SK-N-SH (cell line): ENCODE results near the gene MELTF. TPM values are rescaled to one million over a fixed set of nuclear protein-coding genes. Genes with fewer than 3 reads are reported as not detected.

Experiments used
- CTCF ChIA-PET: fragments of 300-600, 350-600 bp; formaldehyde crosslinking; extraction: SDS; loops from one replicate; lab custom pipeline; 2021; lab: Yijun Ruan, JAX
- POLR2A ChIA-PET: fragments of 350-600 bp; sonication (Branson Sonifier 250); formaldehyde crosslinking; extraction: SDS; loops from one replicate; lab custom pipeline; 2020; ENCODE audit warnings: antibody characterized with exemption, inconsistent platforms; lab: Yijun Ruan, JAX
- DNase-seq: peaks from one replicate; pipeline ENCODE4 v3.0.0; 2012
- H2AFZ ChIP-seq: fragments of 200-600 bp; sonication (generic); 2 replicates; pipeline ENCODE4 v1.8.1; 2016; ENCODE audit warnings: antibody characterized with exemption, mild to moderate bottlenecking, low read depth
- H3F3A ChIP-seq: fragments of 200-600 bp; sonication (generic); replicated peaks from 2 replicates; pipeline ENCODE3; 2016; ENCODE audit warnings: antibody characterized with exemption, mild to moderate bottlenecking; ENCODE audit not compliant: insufficient read depth
- H3K27ac ChIP-seq, 2 experiments: fragments of 200-500 bp in 1 of 2; fragments of 200-600 bp in 1 of 2; sonication (Bioruptor generic) in 1 of 2; sonication (generic), shearing (Covaris generic) in 1 of 2; 2 replicates each; pipeline versions ENCODE4 v1.5.1 to v1.6.1; 2014 to 2016; ENCODE audit warnings: low read depth in 2 of 2, inconsistent platforms in 1 of 2, low read length in 1 of 2, mild to moderate bottlenecking in 1 of 2, mixed read lengths in 1 of 2
- H3K27me3 ChIP-seq: fragments of 200-600 bp; sonication (generic), shearing (Covaris generic); 2 replicates; pipeline ENCODE4 v1.6.1; 2016; ENCODE audit warnings: mixed run types; ENCODE audit not compliant: insufficient read depth
- H3K36me3 ChIP-seq, 2 experiments: fragments of 200-500 bp in 1 of 2; fragments of 200-600 bp in 1 of 2; sonication (Bioruptor generic) in 1 of 2; sonication (generic) in 1 of 2; replicated peaks in 1 of 2; 2 replicates each; pipeline versions ENCODE3 to v1.5.1; 2014 to 2016; ENCODE audit warnings: low read length in 1 of 2, mild to moderate bottlenecking in 1 of 2; ENCODE audit not compliant: insufficient read depth in 2 of 2, control insufficient read depth in 1 of 2
- H3K4me1 ChIP-seq, 2 experiments: fragments of 200-500 bp in 1 of 2; fragments of 200-600 bp in 1 of 2; sonication (Bioruptor generic) in 1 of 2; sonication (generic), shearing (Covaris generic) in 1 of 2; 2 replicates each; pipeline versions ENCODE4 v1.5.1 to v1.6.1; 2014 to 2016; ENCODE audit warnings: low read depth in 1 of 2, low read length in 1 of 2, mixed run types in 1 of 2; ENCODE audit not compliant: insufficient read depth in 2 of 2, control insufficient read depth in 1 of 2
- H3K4me2 ChIP-seq: fragments of 200-600 bp; sonication (generic), shearing (Covaris generic); 2 replicates; pipeline ENCODE4 v1.6.1; 2017; ENCODE audit warnings: mixed run types
- H3K4me3 ChIP-seq, 2 experiments: fragments of 200-500 bp in 1 of 2; fragments of 200-600 bp in 1 of 2; sonication (Bioruptor generic) in 1 of 2; sonication (generic), shearing (Covaris generic) in 1 of 2; 2 replicates each; pipeline versions ENCODE4 v1.5.1 to v1.8.1; 2014 to 2016; ENCODE audit warnings: low read depth in 2 of 2, inconsistent platforms in 1 of 2, low read length in 1 of 2, mild to moderate bottlenecking in 1 of 2, mixed read lengths in 1 of 2, moderate library complexity in 1 of 2
- H3K79me2 ChIP-seq: fragments of 200-600 bp; sonication (generic); 2 replicates; pipeline ENCODE4 v1.8.1; 2017; ENCODE audit warnings: mild to moderate bottlenecking; ENCODE audit not compliant: insufficient read depth
- H3K9ac ChIP-seq: fragments of 200-600 bp; sonication (generic); 2 replicates; pipeline ENCODE4 v1.6.1; 2017; ENCODE audit warnings: mixed run types
- H3K9me2 ChIP-seq: fragments of 200-600 bp; sonication (generic); 2 replicates; pipeline ENCODE4 v1.6.1; 2017; ENCODE audit warnings: mixed run types
- H3K9me3 ChIP-seq: fragments of 200-600 bp; sonication (generic); 2 replicates; pipeline ENCODE4 v1.6.1; 2017; ENCODE audit warnings: mixed run types, mild to moderate bottlenecking, moderate library complexity
- H4K20me1 ChIP-seq: fragments of 200-600 bp; sonication (generic); 2 replicates; pipeline ENCODE4 v1.6.1; 2017; ENCODE audit warnings: mild to moderate bottlenecking, mixed run types; ENCODE audit not compliant: insufficient read depth
- CTCF ChIP-seq: fragments of 200-600 bp; sonication (generic); IDR thresholded peaks from 2 replicates; pipeline ENCODE4 v1.6.1; 2017; ENCODE audit warnings: antibody characterized with exemption, mild to moderate bottlenecking, moderate library complexity
- EZH2phosphoT487 ChIP-seq: fragments of 200-600 bp; sonication (generic); IDR thresholded peaks from 2 replicates; pipeline ENCODE4 v1.6.1; 2017; ENCODE audit warnings: low read depth, mixed run types, mild to moderate bottlenecking, antibody characterized with exemption, moderate library complexity, borderline replicate concordance
- FOSL2 ChIP-seq: IDR thresholded peaks from 2 replicates; pipeline ENCODE4 v1.4.0; 2012; ENCODE audit warnings: low read depth, mild to moderate bottlenecking, moderate library complexity, borderline replicate concordance
- FOXM1 ChIP-seq: IDR thresholded peaks from 2 replicates; pipeline ENCODE4 v1.4.0; 2012; ENCODE audit warnings: low read depth, mild to moderate bottlenecking
- GATA2 ChIP-seq: sonication (generic); formaldehyde crosslinking; IDR thresholded peaks from 2 replicates; pipeline ENCODE4 v1.5.0; 2020; ENCODE audit warnings: mild to moderate bottlenecking, missing genetic modification reagents
- MAX ChIP-seq: IDR thresholded peaks from 2 replicates; pipeline ENCODE4 v1.4.0; 2012; ENCODE audit warnings: low read depth
- MXI1 ChIP-seq: IDR thresholded peaks from 2 replicates; pipeline ENCODE4 v1.6.1; 2012; ENCODE audit warnings: mild to moderate bottlenecking, low read depth, low read length, improper control_type of control experiment
- NFIC ChIP-seq: IDR thresholded peaks from 2 replicates; pipeline ENCODE4 v1.4.0; 2012; ENCODE audit warnings: borderline replicate concordance
- NRF1 ChIP-seq: IDR thresholded peaks from 2 replicates; pipeline ENCODE4 v1.6.1; 2012; ENCODE audit warnings: low read depth, mild to moderate bottlenecking, low read length
- PBX3 ChIP-seq: IDR thresholded peaks from 2 replicates; pipeline ENCODE4; 2012
- POLR2AphosphoS5 ChIP-seq: IDR thresholded peaks from 2 replicates; pipeline ENCODE4 v1.6.1; 2012; ENCODE audit warnings: low read depth, low read length
- RAD21 ChIP-seq: IDR thresholded peaks from 2 replicates; pipeline ENCODE4 v1.6.1; 2012; ENCODE audit warnings: mild to moderate bottlenecking, low read length
- RCOR1 ChIP-seq: fragments of 150-350 bp; IDR thresholded peaks from 2 replicates; pipeline ENCODE4 v1.6.1; 2017; ENCODE audit warnings: antibody characterized with exemption, low read length
- RFX5 ChIP-seq: IDR thresholded peaks from 2 replicates; pipeline ENCODE4 v1.6.1; 2012; ENCODE audit warnings: mild to moderate bottlenecking, improper control_type of control experiment, low read length
- RXRA ChIP-seq: IDR thresholded peaks from 2 replicates; pipeline ENCODE4 v1.4.0; 2012; ENCODE audit warnings: low read depth, mild to moderate bottlenecking, borderline replicate concordance
- SIN3A ChIP-seq: IDR thresholded peaks from 2 replicates; pipeline ENCODE4 v1.6.1; 2012; ENCODE audit warnings: low read depth, mild to moderate bottlenecking, low read length, moderate library complexity, borderline replicate concordance
- SMC3 ChIP-seq: IDR thresholded peaks from 2 replicates; pipeline ENCODE4 v1.6.1; 2012; ENCODE audit warnings: low read depth, low read length, improper control_type of control experiment
- TAF1 ChIP-seq: IDR thresholded peaks from 2 replicates; pipeline ENCODE4 v1.6.1; 2012; ENCODE audit warnings: low read depth, mild to moderate bottlenecking, low read length, moderate library complexity, borderline replicate concordance
- TCF12 ChIP-seq: IDR thresholded peaks from 2 replicates; pipeline ENCODE4 v1.4.0; 2012
- TEAD4 ChIP-seq: IDR thresholded peaks from 2 replicates; pipeline ENCODE4 v1.4.0; 2012; ENCODE audit warnings: mild to moderate bottlenecking, borderline replicate concordance; ENCODE audit not compliant: insufficient read depth
- USF1 ChIP-seq: IDR thresholded peaks from 2 replicates; pipeline ENCODE4 v1.4.0; 2012; ENCODE audit warnings: low read depth, borderline replicate concordance
- USF2 ChIP-seq: fragments of 150-350 bp; IDR thresholded peaks from 2 replicates; pipeline ENCODE4 v1.6.1; 2017; ENCODE audit warnings: antibody characterized with exemption, low read length, low read depth, borderline replicate concordance
- YY1 ChIP-seq: IDR thresholded peaks from 2 replicates; pipeline ENCODE4 v1.4.0; 2012; ENCODE audit warnings: low read depth, mild to moderate bottlenecking
- WGBS: methylation state at CpG from one replicate; pipeline ENCODE4 v1.1.6; 2017; ENCODE audit warnings: low lambda C conversion rate; 5-methylcytosine and 5-hydroxymethylcytosine counted together
- polyA plus RNA-seq, 3 experiments: library from polyadenylated mRNA; depleted of rRNA; stranded (reverse); fragments of >200 nt; gene quantifications; 2 replicates each; pipeline ENCODE4 v1.2.3, GENCODE V29; 2012

MELTF gene
- polyA plus RNA-seq, 1 of the 3 experiments (the other 2 are of a cell fraction): 32.4 TPM

- no peak overlapping the region for H3K27ac ChIP-seq
- no peak for TF ChIP-seq EZH2phosphoT487
- no peak for TF ChIP-seq MXI1
- no peak for TF ChIP-seq USF1
- TF ChIP-seq YY1: no peak
- no peak for TF ChIP-seq TCF12
- no peak for TF ChIP-seq RAD21
- TF ChIP-seq USF2: no peak
- no peak for TF ChIP-seq GATA2 (CRISPR knock-in tag)
- no peak for TF ChIP-seq MAX
- TF ChIP-seq RFX5: no peak
- no peak for TF ChIP-seq SMC3
- no peak for TF ChIP-seq RXRA
- no peak for TF ChIP-seq NRF1
- TF ChIP-seq PBX3: no peak
- no peak for TF ChIP-seq NFIC
- TF ChIP-seq FOXM1: no peak
- TF ChIP-seq, all 33 proteins: peak for 0
- Histone ChIP-seq H3K4me3 (no peak overlapping the region), H3K9me2 (no peaks in the 10 kb centered on the region), H3K4me1 (peaks cover 0 to 9% of the 10 kb centered on the region in 2 experiments; a peak in 1 of 4 replicates), H3K4me2 (no peak overlapping the region), H3K27me3 (no peaks in the 10 kb centered on the region), H3K36me3 (no peaks in the 10 kb centered on the region), H3K79me2 (no peaks in the 10 kb centered on the region), H3K9ac (no peak overlapping the region), H2AFZ (no peak overlapping the region), H3K9me3 (no peaks in the 10 kb centered on the region), H3F3A (peaks cover 2% of the 10 kb centered on the region), H4K20me1 (no peaks in the 10 kb centered on the region)
- DNase-seq: no peak
- WGBS: 95% methylated on average over 13 of the region's 13 CpGs
- ChIA-PET POLR2A (no interaction called here), CTCF (interaction anchor here (1.0 to 11.0 kb wide), 4 partner anchors 9 to 16 kb away, joined by 3 to 81 read pairs (median 5); partner anchors contain the start of gene MELTF)
These were observed 10.1 kb downstream of the MELTF start for GRCh38 chr3:197019535-197019934.

GRCh38 chr3:197019021-197019420, 10.6 kb downstream of the MELTF start:
- Histone ChIP-seq H3K4me2 (no peak overlapping the region), H3K79me2 (no peaks in the 10 kb centered on the region), H3K4me3 (no peak overlapping the region), H3K4me1 (peaks cover 0 to 9% of the 10 kb centered on the region in 2 experiments; a peak in 1 of 4 replicates), H3K27me3 (no peaks in the 10 kb centered on the region), H4K20me1 (no peaks in the 10 kb centered on the region), H3K9ac (no peak overlapping the region), H3F3A (peaks cover 2% of the 10 kb centered on the region), H2AFZ (no peak overlapping the region), H3K9me2 (no peaks in the 10 kb centered on the region), H3K9me3 (no peaks in the 10 kb centered on the region), H3K27ac (no peak overlapping the region), H3K36me3 (no peaks in the 10 kb centered on the region)
- TF ChIP-seq SIN3A (no peak), TAF1 (no peak), PBX3 (no peak), GATA2 (CRISPR knock-in tag) (no peak), NRF1 (no peak), RXRA (no peak), NFIC (no peak), CTCF (no peak), POLR2AphosphoS5 (no peak), TEAD4 (no peak), RCOR1 (no peak), FOSL2 (no peak)
- CTCF ChIA-PET: interaction anchor here (1.0 to 11.0 kb wide), 4 partner anchors 9 to 16 kb away, joined by 3 to 81 read pairs (median 5); partner anchors contain the start of gene MELTF
- POLR2A ChIA-PET: no interaction called here
- 97% methylated on average over 6 of the region's 6 CpGs for WGBS
- peak; percentile 3 for DNase-seq
